ENCODE measurements around the gene PNMA8B.

Gene PNMA8B

GRCh38 chr19:46487802-46488445 lies 7.7 kb downstream of the PNMA8B start:
- DNase-seq (ENCODE audit: extremely low read depth in 1 of 2, low read depth in 1 of 2): peak; percentile 30 to 48

GRCh38 chr19:46487178-46487801 lies 8.4 kb downstream of the PNMA8B start:
- no peak for DNase-seq (ENCODE audit: extremely low read depth in 1 of 2, low read depth in 1 of 2)

- no peak for DNase-seq (ENCODE audit: extremely low read depth in 1 of 2, low read depth in 1 of 2)
Measured at GRCh38 chr19:46486358-46486757, 9.3 kb downstream of the PNMA8B start.

GRCh38 chr19:46484656-46485055 lies 11.0 kb downstream of the PNMA8B start:
- no peak for DNase-seq (ENCODE audit: extremely low read depth in 1 of 2, low read depth in 1 of 2)

GRCh38 chr19:46482631-46483030 lies 13.0 kb downstream of the PNMA8B start:
- no peak for DNase-seq (ENCODE audit: extremely low read depth in 1 of 2, low read depth in 1 of 2)

GRCh38 chr19:46481947-46482346 lies 13.7 kb downstream of the PNMA8B start:
- no peak for DNase-seq (ENCODE audit: extremely low read depth in 1 of 2, low read depth in 1 of 2)

- DNase-seq (ENCODE audit: extremely low read depth in 1 of 2, low read depth in 1 of 2): no peak
Measured at GRCh38 chr19:46481223-46481848, 14.3 kb downstream of the PNMA8B start.

GRCh38 chr19:46480415-46480814 lies 15.3 kb downstream of the PNMA8B start:
- no peak for DNase-seq (ENCODE audit: extremely low read depth in 1 of 2, low read depth in 1 of 2)

GRCh38 chr19:46478356-46478986 lies 17.2 kb downstream of the PNMA8B start:
- no peak for DNase-seq (ENCODE audit: extremely low read depth in 1 of 2, low read depth in 1 of 2)

GRCh38 chr19:46475986-46476385 lies 19.7 kb downstream of the PNMA8B start:
- no peak for DNase-seq (ENCODE audit: extremely low read depth in 1 of 2, low read depth in 1 of 2)

- DNase-seq (ENCODE audit: extremely low read depth in 1 of 2, low read depth in 1 of 2): no peak
Measured at GRCh38 chr19:46474211-46474610, 21.5 kb downstream of the PNMA8B start.

GRCh38 chr19:46472592-46472991 lies 23.1 kb downstream of the PNMA8B start:
- no peak for DNase-seq (ENCODE audit: extremely low read depth in 1 of 2, low read depth in 1 of 2)

- DNase-seq (ENCODE audit: extremely low read depth in 1 of 2, low read depth in 1 of 2): no peak
Measured at GRCh38 chr19:46471811-46472543, 23.7 kb downstream of the PNMA8B start.

- DNase-seq (ENCODE audit: extremely low read depth in 1 of 2, low read depth in 1 of 2): no peak
Measured at GRCh38 chr19:46471116-46471733, 24.4 kb downstream of the PNMA8B start, which contains the start of gene PNMA8A. TSS of gene PNMA8A (minus strand) at chr19:46471563. CDS start at chr19:46471035, 528 bp downstream.

- DNase-seq (ENCODE audit: extremely low read depth in 1 of 2, low read depth in 1 of 2): no peak
Measured at GRCh38 chr19:46470376-46470775, 25.3 kb downstream of the PNMA8B start.

- DNase-seq (ENCODE audit: extremely low read depth in 1 of 2, low read depth in 1 of 2): no peak
Measured at GRCh38 chr19:46469541-46470185, 26.0 kb downstream of the PNMA8B start.

- DNase-seq (ENCODE audit: extremely low read depth in 1 of 2, low read depth in 1 of 2): no peak
Measured at GRCh38 chr19:46466536-46467196, 29.0 kb downstream of the PNMA8B start.

GRCh38 chr19:46463516-46463915 lies 32.2 kb downstream of the PNMA8B start:
- DNase-seq (ENCODE audit: extremely low read depth in 1 of 2, low read depth in 1 of 2): no peak

- DNase-seq (ENCODE audit: extremely low read depth in 1 of 2, low read depth in 1 of 2): no peak
Measured at GRCh38 chr19:46461537-46461936, 34.1 kb downstream of the PNMA8B start.

GRCh38 chr19:46460981-46461380 lies 34.7 kb downstream of the PNMA8B start:
- DNase-seq (ENCODE audit: extremely low read depth in 1 of 2, low read depth in 1 of 2): no peak

Data from stimulated activated CD8-positive, alpha-beta memory T cell treated with anti-CD3 and anti-CD28 coated beads, Interleukin-7, amount 100 ng/mL, for 48 hours (primary cell).